K562 (cell line): ENCODE measurements around the gene MYO18A.

ENCODE experiments used
- CTCF ChIP-seq, 3 experiments: IDR thresholded peaks in 2 of 3; conservative IDR thresholded peaks in 1 of 3; 2 replicates each; pipeline ENCODE4 v1.5.1; 2011 to 2012; ENCODE audit warnings: low read length in 3 of 3, mild to moderate bottlenecking in 3 of 3, control low read depth in 2 of 3, improper control_type of control experiment in 1 of 3, inconsistent platforms in 1 of 3, low read depth in 1 of 3, mixed read lengths in 1 of 3, moderate library complexity in 1 of 3; ENCODE audit not compliant: insufficient read depth in 2 of 3
- ZNF274 ChIP-seq: IDR thresholded peaks from 2 replicates; pipeline ENCODE4 v1.6.1; 2011; ENCODE audit warnings: low read depth, mild to moderate bottlenecking, low read length, moderate library complexity, borderline replicate concordance

GRCh38 chr17:29157310-29157709 lies 22.9 kb downstream of the MYO18A start:
- no peak for TF ChIP-seq CTCF (IDR thresholded peaks at IDR 0.05 in 2 of 3, conservative IDR thresholded peaks at IDR 0.05 in 1 of 3; ENCODE audit: insufficient read depth in 2 of 3, low read depth in 1 of 3, low read length in 3 of 3)
- no peak for TF ChIP-seq ZNF274
